SHP77 treated with DMSO at 0.1 percent for 48 hours (cell line): ENCODE data around the gene UBAP1L.
"Not testable (repeated sequence)": the region's sequence is repeated elsewhere in the genome, so short reads cannot be mapped to it uniquely, and the experiment has no call there.

Experiments used
- DNase-seq: peaks from one replicate; lab custom pipeline; 2025; lab: John Stamatoyannopoulos, UW

Gene UBAP1L

DNA sequence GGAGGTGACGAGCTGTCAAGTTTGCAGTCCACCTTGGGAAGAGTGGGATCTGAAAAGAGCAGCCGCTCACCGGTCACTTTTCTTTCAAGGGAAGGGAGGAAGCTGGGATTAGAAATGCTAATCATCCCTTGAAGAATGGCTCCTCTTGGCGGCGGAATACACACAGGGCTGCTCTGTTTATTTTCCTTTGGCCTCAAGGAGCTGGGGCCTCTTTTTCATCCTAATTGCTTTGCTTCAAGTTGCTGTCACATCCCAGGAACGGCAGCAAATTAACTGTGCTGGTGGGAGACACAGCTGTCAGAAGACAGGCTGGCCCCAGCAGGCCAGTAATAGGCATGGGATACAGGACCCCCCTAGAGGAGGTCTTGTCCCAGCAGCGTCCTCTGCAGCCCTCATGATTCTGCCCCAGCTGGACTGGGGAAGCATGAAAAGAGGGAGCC, 31.7 kb downstream of the UBAP1L start:
- DNase-seq = no peak

DNA sequence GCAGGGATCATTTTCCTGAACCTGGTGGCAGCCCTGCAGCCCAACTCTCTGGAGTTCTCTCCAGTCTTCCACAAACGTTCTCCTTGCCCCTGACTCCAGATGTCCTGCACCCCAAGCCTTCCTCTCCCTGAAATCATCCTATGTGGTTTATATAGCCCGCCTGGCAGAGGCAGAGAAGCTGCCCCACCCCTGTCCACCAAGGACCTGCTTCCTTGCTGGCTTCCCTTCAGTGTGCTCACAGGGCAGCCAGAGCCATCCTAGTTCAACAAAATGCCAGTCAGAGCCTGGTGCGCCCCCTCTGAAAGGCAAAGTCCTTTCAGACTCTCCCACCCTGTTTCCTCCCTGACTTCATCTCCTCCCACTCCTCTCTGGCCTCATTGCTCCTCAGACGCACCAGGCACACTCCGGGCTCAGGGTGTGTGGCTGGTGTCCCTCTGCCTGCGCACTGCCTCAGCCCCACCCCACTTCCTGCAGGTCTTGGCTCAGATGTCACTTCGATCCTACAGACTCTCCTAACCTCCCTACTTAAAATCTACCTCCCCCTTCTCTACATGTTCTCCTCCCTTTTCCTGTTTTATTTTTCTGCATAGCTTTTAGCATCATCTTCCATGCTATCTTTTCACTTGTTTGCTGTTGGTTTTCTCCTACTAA, 32.6 kb downstream of the UBAP1L start:
- no peak for DNase-seq

DNA sequence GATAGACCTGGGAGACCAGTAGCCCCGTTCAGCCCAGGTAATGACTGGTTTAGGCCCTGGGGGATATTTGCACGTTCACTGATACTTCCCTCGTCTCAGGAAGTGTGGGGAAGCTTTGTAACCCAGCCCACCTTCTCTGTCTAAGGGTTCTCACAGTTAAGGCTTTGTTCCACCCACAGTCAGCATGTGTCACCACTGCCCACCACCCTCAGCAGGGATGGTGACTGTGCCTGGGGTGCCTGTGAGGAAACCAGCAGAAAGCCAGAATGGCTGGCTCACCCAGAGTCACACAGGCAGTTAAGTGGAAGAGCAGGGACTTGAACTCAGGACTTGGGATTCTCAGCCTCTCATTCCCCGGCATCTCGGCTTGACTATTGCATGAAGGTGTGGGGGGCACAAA, 33.2 kb downstream of the UBAP1L start:
- DNase-seq = no peak

DNA sequence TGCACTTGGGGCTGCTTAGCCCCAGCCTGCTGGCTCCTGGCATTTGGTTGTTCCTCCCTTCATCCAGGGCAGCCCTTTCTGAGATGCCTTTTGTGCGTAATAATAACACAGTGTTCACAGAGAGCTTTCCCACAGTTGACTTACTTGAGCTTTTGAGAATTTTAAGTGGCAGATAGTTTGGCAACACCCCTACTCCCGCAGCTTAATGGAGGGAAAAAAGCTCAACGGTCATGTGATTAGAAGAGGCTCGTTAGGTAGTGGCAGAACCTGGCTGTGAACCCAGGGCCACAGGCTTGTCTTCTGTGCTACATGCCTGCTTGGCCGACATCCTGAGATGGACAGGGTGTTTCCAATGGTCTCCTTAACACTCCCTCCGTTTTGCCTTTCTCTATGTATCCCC, 33.7 kb downstream of the UBAP1L start:
- DNase-seq = no peak

DNA sequence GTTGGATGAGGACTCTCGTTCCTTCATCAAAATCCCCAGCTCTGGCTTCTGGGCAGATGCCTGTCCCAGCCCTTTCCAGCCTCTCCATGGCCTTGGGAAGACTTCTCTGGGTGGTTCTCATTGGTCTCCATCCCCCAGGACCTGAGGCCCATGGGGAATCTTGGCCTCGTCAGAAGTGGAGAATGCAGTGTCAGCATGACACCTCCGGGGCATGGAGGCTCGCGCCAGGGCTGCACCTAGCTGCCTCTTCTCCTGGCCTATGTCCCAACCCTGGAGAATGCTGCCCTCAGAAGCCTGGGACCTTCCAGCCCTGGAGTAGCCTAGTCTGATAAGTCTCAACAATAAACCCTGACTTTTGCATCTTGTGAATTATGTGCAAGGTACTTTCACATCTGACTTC, 35.4 kb downstream of the UBAP1L start:
- no peak for DNase-seq

GRCh38 chr15:65077981-65078352, 37.0 kb downstream of the UBAP1L start:
- DNase-seq = no peak

- no peak for DNase-seq
Measured at GRCh38 chr15:65077291-65077980, 37.6 kb downstream of the UBAP1L start.

DNA sequence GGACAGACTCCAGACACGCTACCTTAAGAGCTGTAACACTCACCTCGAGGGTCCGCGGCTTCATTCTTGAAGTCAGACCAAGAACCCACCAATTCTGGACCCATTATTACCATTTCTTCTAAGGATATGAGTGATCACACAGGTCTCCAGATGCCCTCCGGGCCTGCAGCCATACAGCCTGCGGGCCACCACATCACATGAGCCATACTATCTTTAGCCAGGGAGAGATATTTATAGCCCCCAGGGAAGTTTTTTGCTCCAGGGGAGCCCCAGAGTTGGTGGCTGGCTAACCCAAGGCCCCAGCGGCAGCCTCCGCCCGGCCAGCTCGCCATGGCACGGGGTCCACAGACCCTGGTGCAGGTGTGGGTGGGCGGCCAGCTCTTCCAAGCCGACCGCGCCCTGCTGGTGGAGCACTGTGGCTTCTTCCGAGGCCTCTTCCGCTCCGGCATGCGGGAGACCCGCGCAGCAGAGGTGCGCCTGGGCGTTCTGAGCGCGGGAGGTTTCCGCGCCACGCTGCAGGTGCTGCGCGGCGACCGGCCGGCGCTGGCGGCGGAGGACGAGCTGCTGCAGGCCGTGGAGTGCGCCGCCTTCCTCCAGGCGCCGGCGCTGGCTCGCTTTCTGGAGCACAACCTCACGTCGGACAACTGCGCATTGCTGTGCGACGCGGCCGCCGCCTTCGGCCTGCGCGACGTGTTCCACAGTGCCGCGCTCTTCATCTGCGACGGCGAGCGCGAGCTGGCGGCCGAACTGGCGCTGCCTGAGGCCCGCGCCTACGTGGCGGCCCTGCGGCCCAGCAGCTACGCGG, 38.3 kb downstream of the UBAP1L start, which contains the start of gene KBTBD13:
Gene KBTBD13 (plus strand): TSS at position 261 of the 805 bp plus-strand sequence. CDS start 70 bp downstream, at position 331.
- no peak for DNase-seq

- DNase-seq = not testable (repeated sequence)
Measured at GRCh38 chr15:65075607-65076395, 39.2 kb downstream of the UBAP1L start.

DNA sequence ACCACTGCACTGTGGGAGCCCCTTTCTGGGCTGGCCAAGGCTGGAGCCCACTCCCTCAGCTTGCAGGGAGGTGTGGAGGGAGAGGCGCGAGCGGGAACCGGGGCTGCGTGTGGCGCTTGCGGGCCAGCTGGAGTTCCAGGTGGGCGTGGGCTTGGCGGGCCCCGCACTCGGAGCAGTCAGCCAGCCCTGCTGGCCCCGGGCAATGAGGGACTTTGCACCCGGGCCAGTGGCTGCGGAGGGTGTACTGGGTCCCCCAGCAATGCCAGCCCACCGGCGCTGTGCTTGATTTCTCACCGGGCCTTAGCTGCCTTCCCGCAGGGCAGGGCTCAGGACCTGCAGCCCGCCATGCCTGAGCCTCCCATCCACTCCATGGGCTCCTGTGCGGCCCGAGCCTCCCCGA, 40.1 kb downstream of the UBAP1L start:
- not testable (repeated sequence) for DNase-seq

DNA sequence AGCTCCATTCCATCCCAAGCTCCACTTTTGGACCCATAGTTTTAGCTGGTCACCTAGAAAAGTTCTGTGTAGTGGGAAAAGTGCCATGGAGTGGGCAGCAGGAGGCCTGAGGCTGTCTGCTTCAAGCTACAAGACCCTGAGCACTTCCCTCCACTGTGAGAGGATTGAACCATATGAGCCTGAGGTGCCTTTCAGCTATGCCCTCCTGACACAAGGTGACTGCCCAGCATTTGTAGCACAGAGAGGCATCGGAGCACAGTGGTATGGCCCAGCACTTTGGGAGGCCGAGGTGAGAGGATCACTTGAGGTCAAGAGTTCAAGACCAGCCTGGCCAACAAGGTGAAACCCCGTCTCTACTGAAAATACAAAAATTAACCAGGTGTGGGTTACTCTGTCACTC, 42.4 kb downstream of the UBAP1L start:
- DNase-seq = no peak

DNA sequence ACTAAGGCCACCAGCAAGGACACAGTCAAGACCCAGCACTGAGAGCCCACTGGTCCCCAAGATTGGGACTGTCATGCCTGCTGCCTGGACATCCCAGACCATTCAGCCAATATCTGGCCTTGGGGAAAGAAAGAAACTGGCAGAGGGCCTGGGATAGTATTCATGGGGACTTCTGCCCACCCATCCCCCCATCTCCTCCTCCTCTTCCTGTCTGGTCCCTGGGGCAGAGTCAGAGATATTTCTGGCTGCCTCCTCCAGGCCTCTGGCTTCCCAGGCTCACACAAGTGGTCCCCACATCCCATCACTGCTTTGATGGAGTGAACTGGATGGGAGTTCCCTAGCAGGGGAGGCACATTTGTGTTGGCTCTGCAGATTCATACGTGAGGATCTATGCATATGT, 43.0 kb downstream of the UBAP1L start:
- DNase-seq = no peak

- DNase-seq = no peak
Measured at GRCh38 chr15:65071381-65071811, 43.6 kb downstream of the UBAP1L start.

GRCh38 chr15:65069779-65070546, 45.0 kb downstream of the UBAP1L start:
- DNase-seq = no peak

- no peak for DNase-seq
Measured at GRCh38 chr15:65069179-65069578, 45.8 kb downstream of the UBAP1L start.

GRCh38 chr15:65068403-65068788, 46.6 kb downstream of the UBAP1L start:
- DNase-seq = no peak

GRCh38 chr15:65067645-65068402, 47.2 kb downstream of the UBAP1L start, which contains the start of gene RASL12:
RASL12 (minus strand) TSS chr15:65067991; CDS start chr15:65067835, 156 bp downstream.
- DNase-seq = no peak

DNA sequence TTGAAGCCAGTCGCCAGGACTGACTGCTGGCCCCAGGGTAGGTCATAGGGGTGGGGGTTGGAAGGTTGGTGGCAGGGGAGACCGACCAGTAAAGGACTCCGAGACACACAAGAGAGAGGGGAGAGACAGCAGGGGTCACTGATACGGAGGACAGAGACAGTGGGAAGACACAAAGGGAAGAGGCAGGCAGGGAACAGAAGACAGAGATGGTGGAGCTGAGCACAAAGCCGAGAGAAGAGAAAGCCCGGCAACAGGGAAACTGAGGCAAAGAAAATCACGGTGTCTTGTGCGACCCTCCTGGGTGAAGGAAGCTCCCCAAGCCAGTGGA, 47.7 kb downstream of the UBAP1L start:
- DNase-seq = no peak

DNA sequence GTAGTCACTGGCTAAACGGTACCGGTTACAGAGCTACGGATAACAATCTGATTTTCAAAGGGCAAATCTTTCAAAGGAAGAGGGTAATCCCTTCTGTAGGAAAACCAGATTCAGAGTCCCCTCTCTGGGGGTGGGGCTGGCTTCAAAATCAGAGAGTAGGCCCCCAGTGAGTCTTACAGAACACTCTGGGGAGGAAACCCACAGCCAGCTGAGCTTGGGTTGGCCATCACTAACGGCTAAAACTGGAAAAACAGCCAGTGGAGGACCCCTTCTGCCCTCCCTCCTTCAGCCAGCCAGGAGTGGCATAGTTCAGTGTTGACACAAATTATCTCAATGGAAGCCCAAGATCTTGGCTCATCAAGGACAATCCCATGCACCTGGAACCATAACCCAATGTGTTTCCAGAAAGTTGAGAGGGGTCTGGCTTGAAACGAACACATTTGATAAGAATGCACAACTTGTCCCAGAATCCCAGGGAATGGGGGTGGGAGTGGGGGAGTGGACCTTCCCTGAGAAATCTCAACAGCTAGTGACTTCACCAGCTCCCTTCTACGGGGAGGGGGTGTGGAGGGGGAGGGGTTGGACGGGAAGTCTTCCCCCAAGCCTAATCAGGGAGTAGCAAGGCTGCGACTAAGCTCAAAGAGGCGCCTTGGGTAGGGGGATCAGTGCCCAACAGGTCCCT, 48.2 kb downstream of the UBAP1L start:
- DNase-seq = no peak
